Breast epithelium (tissue), 3 donors: ENCODE results near the gene BCL2L2.

Experiments
- POLR2AphosphoS5 ChIP-seq, 3 donors: sonication (generic); formaldehyde crosslinking; IDR thresholded peaks; one replicate each; pipeline ENCODE4 v1.6.1; 2017; ENCODE audit warnings: antibody characterized with exemption in 3 of 3
- TF ChIP-seq, protein P1 (sequence below), 3 donors: fragments of 450-650 bp; IDR thresholded peaks; one replicate each; pipeline ENCODE4 v1.5.1; 2016 to 2017; ENCODE audit warnings: antibody characterized with exemption in 3 of 3, mild to moderate bottlenecking in 3 of 3, moderate library complexity in 3 of 3

DNA sequence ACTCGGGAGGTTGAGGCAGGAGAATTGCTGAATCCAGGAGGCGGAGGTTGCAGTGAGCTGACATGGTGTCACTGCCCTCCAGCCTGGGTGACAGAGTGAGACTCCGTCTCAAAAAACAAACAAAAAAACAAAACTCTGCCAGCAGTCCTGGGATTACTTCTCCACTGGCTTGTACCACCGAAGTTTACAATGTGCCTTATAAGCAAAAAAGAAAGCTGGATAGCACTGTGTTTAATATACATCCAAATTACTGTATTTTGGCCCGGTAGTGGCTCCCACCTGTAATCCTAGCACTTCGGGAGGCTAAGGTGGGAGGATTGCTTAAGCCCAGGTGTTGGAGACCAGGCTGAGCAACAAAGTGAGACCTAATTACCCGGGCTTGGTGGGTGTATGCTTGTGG lies 37.4 kb upstream of the BCL2L2 start:
- TF ChIP-seq, protein P1, sequence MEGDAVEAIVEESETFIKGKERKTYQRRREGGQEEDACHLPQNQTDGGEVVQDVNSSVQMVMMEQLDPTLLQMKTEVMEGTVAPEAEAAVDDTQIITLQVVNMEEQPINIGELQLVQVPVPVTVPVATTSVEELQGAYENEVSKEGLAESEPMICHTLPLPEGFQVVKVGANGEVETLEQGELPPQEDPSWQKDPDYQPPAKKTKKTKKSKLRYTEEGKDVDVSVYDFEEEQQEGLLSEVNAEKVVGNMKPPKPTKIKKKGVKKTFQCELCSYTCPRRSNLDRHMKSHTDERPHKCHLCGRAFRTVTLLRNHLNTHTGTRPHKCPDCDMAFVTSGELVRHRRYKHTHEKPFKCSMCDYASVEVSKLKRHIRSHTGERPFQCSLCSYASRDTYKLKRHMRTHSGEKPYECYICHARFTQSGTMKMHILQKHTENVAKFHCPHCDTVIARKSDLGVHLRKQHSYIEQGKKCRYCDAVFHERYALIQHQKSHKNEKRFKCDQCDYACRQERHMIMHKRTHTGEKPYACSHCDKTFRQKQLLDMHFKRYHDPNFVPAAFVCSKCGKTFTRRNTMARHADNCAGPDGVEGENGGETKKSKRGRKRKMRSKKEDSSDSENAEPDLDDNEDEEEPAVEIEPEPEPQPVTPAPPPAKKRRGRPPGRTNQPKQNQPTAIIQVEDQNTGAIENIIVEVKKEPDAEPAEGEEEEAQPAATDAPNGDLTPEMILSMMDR (IDR thresholded peaks at IDR 0.05), result no peak
- no peak for TF ChIP-seq POLR2AphosphoS5 (IDR thresholded peaks at IDR 0.05)
